Panc1 (cell line): ENCODE measurements around the gene KRTAP5-10. TPM values are rescaled to one million over a fixed set of nuclear protein-coding genes. Genes with fewer than 3 reads are reported as not detected.
"Not testable (repeated sequence)": the region's sequence is repeated elsewhere in the genome, so short reads cannot be mapped to it uniquely, and the experiment has no call there.

Source experiments
- ATAC-seq: fragments of 200-7000 bp; cut with Tn5 transposase; 2 replicates; pipeline ENCODE4 v1.9.1; 2020; ENCODE audit warnings: mild to moderate bottlenecking, moderate library complexity
- BruUV-seq: library from RNA; stranded (reverse); fragments of 400-500 nt; replicated peaks from 2 replicates; lab custom pipeline; 2021; lab: Mats Ljungman, UMichigan
- CTCF ChIA-PET: fragments of 300-600 bp; sonication (Branson Sonifier 250); formaldehyde crosslinking; loops from one replicate; lab custom pipeline; 2022; ENCODE audit warnings: antibody characterized with exemption; lab: Charles Lee
- POLR2A ChIA-PET: fragments of 300-600 bp; sonication (Branson Sonifier 250); formaldehyde crosslinking; loops from one replicate; lab custom pipeline; 2022; ENCODE audit warnings: antibody characterized with exemption; lab: Charles Lee
- DNase-seq: peaks from one replicate; pipeline ENCODE4 v3.0.0-alpha.2; 2010; ENCODE audit warnings: low read depth, low spot score
- H3K27ac ChIP-seq: 2 replicates; pipeline ENCODE4 v1.5.1; 2011; ENCODE audit warnings: mild to moderate bottlenecking, low read length, inconsistent platforms
- H3K27me3 ChIP-seq: fragments of 200-500 bp; sonication (Bioruptor generic); 2 replicates; pipeline ENCODE4 v1.6.0; 2014; ENCODE audit warnings: low read length, inconsistent platforms; ENCODE audit not compliant: control insufficient read depth, insufficient read depth
- H3K36me3 ChIP-seq: fragments of 200-500 bp; sonication (Bioruptor generic); 2 replicates; pipeline ENCODE4 v1.5.1; 2014; ENCODE audit warnings: inconsistent platforms, mild to moderate bottlenecking, low read length, moderate library complexity; ENCODE audit not compliant: control insufficient read depth, insufficient read depth
- H3K4me1 ChIP-seq: 2 replicates; pipeline ENCODE4 v1.5.1; 2011; ENCODE audit warnings: inconsistent platforms, mild to moderate bottlenecking, low read length, moderate library complexity; ENCODE audit not compliant: control insufficient read depth, insufficient read depth
- H3K4me3 ChIP-seq, 2 experiments: 2 replicates each; pipeline ENCODE4 v1.5.1; 2011 to 2012; ENCODE audit warnings: low read depth in 2 of 2, low read length in 2 of 2, mild to moderate bottlenecking in 2 of 2, inconsistent platforms in 1 of 2, moderate library complexity in 1 of 2
- H3K9me3 ChIP-seq: fragments of 200-500 bp; sonication (Bioruptor generic); 2 replicates; pipeline ENCODE4 v1.5.1; 2014; ENCODE audit warnings: low read depth, mild to moderate bottlenecking, inconsistent platforms, low read length, moderate library complexity; ENCODE audit not compliant: control insufficient read depth, insufficient read depth
- in situ Hi-C: cut with HindIII; loops from 2 replicates; pipeline ENCODE4 v1.10.0; 2016; ENCODE audit warnings: low sequenced_read_pairs, low pct_unique_long_range_greater_than_20kb
- intact Hi-C: fragments of 100-400 bp; cut with micrococcal nuclease; formaldehyde crosslinking; loops from one replicate; pipeline ENCODE4 v1.10.0; 2022; ENCODE audit not compliant: unreplicated experiment
- total RNA-seq: library from RNA; stranded (reverse); gene quantifications from one replicate; pipeline ENCODE4 v1.2.1, GENCODE V29; 2021; ENCODE audit not compliant: unreplicated experiment

Gene KRTAP5-10
- total RNA-seq, 1 experiment from 2014 or later, result not detected

DNA sequence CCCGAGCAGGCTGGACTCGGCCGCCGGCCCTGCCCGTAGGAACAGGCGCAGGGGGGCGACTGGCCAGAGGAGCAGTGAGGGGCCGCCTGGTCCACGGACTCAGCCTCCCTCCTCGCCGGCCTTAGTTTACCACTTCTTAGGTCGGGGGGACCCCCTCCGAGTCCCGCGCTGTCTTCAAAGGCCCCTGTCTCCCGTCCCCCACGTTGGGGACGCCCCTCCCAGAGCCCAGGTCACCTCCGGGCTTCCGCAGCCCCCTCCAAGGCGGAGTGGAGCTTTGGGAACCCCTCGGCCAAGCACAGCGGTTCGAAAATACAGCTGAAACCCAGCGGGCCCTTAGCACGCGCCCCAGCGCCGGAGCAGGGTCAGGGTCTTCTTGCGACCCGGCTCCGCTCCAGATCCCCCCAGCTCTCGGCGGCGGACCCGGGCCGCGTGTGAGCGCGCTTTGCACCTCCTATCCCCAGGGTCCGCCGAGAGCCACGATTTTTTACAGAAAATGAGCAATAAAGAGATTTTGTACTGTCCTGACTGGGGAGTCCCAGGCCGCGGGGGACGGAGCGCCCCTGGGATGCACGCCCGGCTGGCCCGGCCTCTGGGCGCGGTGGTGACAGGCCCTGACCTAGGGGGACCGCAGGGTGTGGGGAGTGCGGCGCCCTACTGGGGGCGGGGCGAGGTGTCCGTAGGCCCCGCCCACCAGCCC lies 42.3 kb downstream of the KRTAP5-10 start:
- H3K27ac ChIP-seq, DNase-seq, BruUV-seq, intact Hi-C loops, H3K36me3 ChIP-seq, H3K4me1 ChIP-seq, in situ Hi-C loops, CTCF ChIA-PET, H3K27me3 ChIP-seq, POLR2A ChIA-PET, ATAC-seq, H3K9me3 ChIP-seq: not testable (repeated sequence)
- peak overlapping the region in 1 of 2 experiments; percentile 24; a peak in 2 of 4 replicates for H3K4me3 ChIP-seq

DNA sequence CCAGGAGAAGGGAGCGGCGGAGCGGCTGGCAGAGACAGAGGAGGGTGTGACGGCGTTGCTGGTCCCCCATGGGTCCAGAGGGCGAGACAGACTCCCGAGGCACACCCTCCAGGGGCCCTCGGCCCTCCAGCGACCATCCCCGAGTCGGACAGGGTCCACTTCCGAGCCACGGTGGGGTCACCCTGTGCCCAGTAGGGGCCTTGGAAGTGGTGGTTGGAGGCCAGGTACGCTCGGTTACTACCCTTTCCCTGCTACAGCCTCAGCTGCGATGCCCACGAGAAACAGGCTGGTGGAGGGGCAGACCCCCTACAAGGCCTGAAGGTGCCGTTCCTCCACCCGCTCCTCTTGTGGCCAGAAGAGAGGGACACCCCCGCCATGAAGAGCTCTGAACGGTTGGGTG lies 42.9 kb downstream of the KRTAP5-10 start:
- H3K4me3 ChIP-seq, DNase-seq, intact Hi-C loops, ATAC-seq, H3K4me1 ChIP-seq, H3K9me3 ChIP-seq, CTCF ChIA-PET, H3K36me3 ChIP-seq, in situ Hi-C loops, POLR2A ChIA-PET, H3K27ac ChIP-seq, BruUV-seq, H3K27me3 ChIP-seq: not testable (repeated sequence)

DNA sequence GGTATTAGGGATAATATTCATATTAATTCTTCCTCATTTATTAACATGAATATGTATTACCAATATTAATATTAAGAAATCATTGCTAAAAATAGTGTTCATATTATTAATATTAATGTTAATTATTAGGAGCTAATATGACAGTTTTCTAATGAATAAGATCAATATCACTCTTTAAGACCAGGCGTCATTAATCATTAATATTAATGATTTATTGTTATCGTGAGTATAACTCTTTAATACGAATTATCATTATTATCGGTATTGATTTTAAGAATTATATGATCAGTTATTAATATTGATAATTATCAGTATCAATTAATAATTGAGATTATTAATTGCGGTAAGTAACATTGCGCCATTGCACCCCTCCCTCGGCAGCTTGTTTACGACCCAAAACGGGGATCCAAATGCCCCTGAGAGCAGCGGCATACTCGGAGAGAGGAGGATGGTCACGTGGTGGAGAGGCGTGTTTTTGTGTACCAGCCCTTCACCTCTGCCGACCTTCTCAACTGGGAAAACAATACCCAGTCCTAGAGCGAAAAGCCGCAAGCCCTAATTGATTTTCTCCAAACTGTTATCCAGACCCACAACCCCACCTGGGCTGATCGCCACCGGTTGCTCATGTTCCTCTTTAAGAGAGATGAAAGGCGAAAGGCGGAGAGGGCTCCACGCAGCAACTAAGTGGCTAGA lies 46.0 kb downstream of the KRTAP5-10 start:
- H3K9me3 ChIP-seq, ATAC-seq, DNase-seq, in situ Hi-C loops, H3K27ac ChIP-seq, BruUV-seq, POLR2A ChIA-PET, CTCF ChIA-PET, H3K4me3 ChIP-seq, H3K36me3 ChIP-seq, H3K4me1 ChIP-seq, intact Hi-C loops, H3K27me3 ChIP-seq: not testable (repeated sequence)

DNA sequence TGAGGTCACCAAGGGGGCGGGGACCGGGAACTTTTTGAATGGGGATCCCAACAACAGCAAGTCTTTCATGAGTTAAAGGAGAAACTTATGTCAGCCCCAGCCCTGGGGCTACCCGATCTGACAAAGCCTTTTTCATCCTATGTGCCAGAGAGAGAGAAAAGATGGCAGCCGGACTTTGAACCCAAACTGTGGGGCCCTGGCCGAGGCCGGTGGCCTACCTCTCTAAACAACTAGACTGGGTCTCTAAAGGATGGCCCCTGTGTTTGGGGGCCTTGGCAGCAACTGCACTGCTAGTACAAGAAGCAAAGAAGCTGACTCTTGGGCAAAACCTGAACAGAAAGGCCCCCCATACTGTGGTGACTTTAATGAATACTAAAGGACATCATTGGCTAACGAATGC lies 48.6 kb downstream of the KRTAP5-10 start:
- CTCF ChIA-PET, H3K4me3 ChIP-seq, intact Hi-C loops, H3K4me1 ChIP-seq, in situ Hi-C loops, ATAC-seq, H3K27me3 ChIP-seq, BruUV-seq, DNase-seq, POLR2A ChIA-PET, H3K9me3 ChIP-seq, H3K27ac ChIP-seq, H3K36me3 ChIP-seq: not testable (repeated sequence)

DNA sequence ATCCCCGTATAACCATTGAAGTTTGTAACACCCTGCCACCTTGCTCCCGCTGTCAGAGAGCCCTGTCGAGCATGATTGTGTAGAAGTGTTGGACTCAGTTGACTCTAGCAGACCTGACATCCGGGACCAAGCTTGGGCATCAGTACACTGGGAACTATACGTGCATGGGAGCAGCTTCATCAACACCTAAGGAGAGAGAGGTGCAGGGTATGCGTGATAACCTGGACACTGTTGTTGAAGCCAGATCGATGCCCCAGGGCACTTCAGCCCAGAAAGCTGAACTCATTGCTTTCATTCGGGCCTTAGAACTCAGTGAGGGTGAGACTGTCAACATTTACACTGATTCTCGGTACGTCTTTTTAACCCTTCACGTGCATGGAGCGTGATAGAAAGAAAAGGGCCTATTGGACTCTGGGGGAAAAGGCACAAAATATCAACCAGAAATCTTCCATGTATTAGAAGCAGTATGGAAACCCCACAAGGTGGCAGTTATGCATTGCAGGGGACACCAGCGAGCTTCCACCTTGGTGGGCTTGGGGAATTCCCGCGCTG lies 49.1 kb downstream of the KRTAP5-10 start:
- in situ Hi-C loops, H3K4me1 ChIP-seq, DNase-seq, H3K9me3 ChIP-seq, intact Hi-C loops, H3K27me3 ChIP-seq, POLR2A ChIA-PET, H3K36me3 ChIP-seq, H3K27ac ChIP-seq, BruUV-seq, ATAC-seq, CTCF ChIA-PET, H3K4me3 ChIP-seq: not testable (repeated sequence)

DNA sequence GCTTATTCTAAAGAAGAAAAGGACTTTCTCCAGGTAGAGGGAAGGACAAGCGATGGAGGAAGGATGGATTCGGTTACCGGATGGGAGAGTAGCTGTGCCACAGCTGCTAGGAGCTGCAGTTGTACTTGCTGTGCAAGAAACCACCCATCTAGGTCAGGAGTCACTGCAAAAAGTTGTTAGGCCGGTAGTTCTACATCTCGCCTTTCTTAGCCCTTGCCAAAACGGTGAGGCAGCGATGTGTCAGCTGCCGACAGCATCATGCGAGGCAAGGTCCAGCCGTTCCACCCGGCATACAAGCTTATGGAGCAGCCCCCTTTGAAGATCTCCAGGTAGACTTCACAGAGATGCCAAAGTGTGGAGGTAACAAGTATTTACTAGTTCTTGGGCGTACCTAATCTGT lies 49.6 kb downstream of the KRTAP5-10 start:
- H3K27ac ChIP-seq, BruUV-seq, H3K36me3 ChIP-seq, H3K4me1 ChIP-seq, H3K4me3 ChIP-seq, H3K9me3 ChIP-seq, POLR2A ChIA-PET, CTCF ChIA-PET, H3K27me3 ChIP-seq, intact Hi-C loops, ATAC-seq, in situ Hi-C loops, DNase-seq: not testable (repeated sequence)
